Activated CD4-positive, alpha-beta T cell treated with anti-CD3 and anti-CD28 coated beads, Interleukin-2, amount 10 ng/mL, durations not matched to agents 24 days and 14 days (primary cell): ENCODE results near the gene KCNS1. TPM values are rescaled to one million over a fixed set of nuclear protein-coding genes. Genes with fewer than 3 reads are reported as not detected.

Experiments
- DNase-seq: peaks from one replicate; pipeline ENCODE4 v3.0.0; 2022
- H3K27ac Mint-ChIP-seq: one replicate; pipeline ENCODE4 v1.8.0; 2022; ENCODE audit warnings: mild to moderate bottlenecking, mixed read lengths
- H3K27me3 Mint-ChIP-seq: one replicate; pipeline ENCODE4 v1.8.0; 2022; ENCODE audit warnings: mixed read lengths
- H3K36me3 Mint-ChIP-seq: one replicate; pipeline ENCODE4 v1.8.0; 2022; ENCODE audit warnings: low read depth, mild to moderate bottlenecking, mixed read lengths
- H3K4me1 Mint-ChIP-seq: one replicate; pipeline ENCODE4 v1.8.0; 2021; ENCODE audit warnings: mixed read lengths
- H3K4me3 Mint-ChIP-seq: one replicate; pipeline ENCODE4 v1.8.0; 2022; ENCODE audit warnings: mild to moderate bottlenecking, moderate library complexity, mixed read lengths
- H3K9me3 Mint-ChIP-seq: one replicate; pipeline ENCODE4 v1.8.0; 2021; ENCODE audit warnings: mixed read lengths
- intact Hi-C: fragments of 100-400 bp; cut with micrococcal nuclease; formaldehyde crosslinking; loops from one replicate; pipeline ENCODE4 v1.15.1; 2023
- total RNA-seq: library from RNA; stranded (reverse); gene quantifications from 2 replicates; pipeline ENCODE4 v1.2.3, GENCODE V29; 2022

KCNS1 gene
- total RNA-seq, 1 donor from 2014 or later: 0.30 TPM

DNA sequence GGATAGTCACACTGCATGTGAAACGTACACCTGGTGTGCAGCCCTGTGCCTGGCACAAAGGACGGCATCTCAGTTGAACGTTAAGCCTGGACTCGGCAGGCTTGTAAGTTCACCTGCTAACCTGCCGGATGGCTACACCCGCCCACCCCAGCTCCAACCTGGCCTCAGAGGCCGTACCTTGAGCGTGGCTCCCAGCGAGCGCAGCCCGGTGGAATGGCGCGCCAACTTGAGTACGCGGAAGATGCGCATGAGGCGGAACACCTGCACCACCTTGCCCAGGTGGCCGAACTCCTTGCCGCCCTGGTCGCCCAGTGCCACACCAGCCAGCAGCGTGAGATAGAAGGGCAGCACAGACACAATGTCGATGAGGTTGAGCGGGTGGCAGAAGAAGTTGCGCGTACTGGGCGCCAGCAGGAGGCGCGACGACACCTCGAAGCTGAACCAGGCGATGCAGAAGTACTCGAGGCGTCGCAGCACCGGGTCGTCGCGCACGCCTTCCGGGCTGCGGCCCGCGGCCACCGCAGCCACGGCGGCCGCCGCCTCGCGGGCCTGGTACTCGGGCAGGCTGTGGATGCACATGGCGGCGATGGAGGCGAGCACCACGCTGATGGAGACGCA lies 3.3 kb downstream of the KCNS1 start:
- H3K9me3 Mint-ChIP-seq: no peaks in the 10 kb centered on the region
- peaks cover 8% of the 10 kb centered on the region for H3K4me1 Mint-ChIP-seq
- intact Hi-C loops: loop anchor here (5.0 kb wide), 2 partner anchors 135 to 195 kb away; partner anchors contain the start of gene TOMM34
- no peaks in the 10 kb centered on the region for H3K36me3 Mint-ChIP-seq
- no peak overlapping the region for H3K27ac Mint-ChIP-seq
- H3K4me3 Mint-ChIP-seq: peak overlapping the region; percentile 69
- DNase-seq: peak; percentile 84
- peaks cover 44% of the 10 kb centered on the region for H3K27me3 Mint-ChIP-seq

DNA sequence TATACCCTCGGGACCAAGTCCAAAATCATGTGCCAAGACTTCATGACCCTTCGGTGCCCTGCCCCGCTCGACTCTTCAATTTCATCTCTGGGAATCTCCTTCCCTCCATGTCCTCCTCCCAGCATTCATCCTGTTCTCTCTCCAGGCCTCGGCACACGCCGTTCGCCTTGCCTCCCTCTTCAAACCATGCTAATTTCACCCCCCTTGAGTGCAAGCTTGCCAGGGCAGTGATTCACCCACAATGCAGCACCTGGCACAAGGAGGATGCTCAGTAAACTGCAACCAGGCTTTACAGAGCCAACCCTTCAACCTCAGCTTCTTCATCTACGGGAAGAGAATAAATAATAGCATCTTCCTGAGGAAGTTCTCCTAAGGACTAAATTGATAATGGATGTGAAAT lies 4.1 kb downstream of the KCNS1 start:
- Mint-ChIP-seq H3K27ac (no peak overlapping the region), H3K27me3 (peaks cover 39% of the 10 kb centered on the region), H3K4me3 (no peak overlapping the region), H3K4me1 (peaks cover 8% of the 10 kb centered on the region), H3K36me3 (no peaks in the 10 kb centered on the region), H3K9me3 (no peaks in the 10 kb centered on the region)
- intact Hi-C loops: loop anchor here (1.0 to 5.0 kb wide), 4 partner anchors 52 to 196 kb away; partner anchors contain the start of gene TOMM34
- no peak for DNase-seq

DNA sequence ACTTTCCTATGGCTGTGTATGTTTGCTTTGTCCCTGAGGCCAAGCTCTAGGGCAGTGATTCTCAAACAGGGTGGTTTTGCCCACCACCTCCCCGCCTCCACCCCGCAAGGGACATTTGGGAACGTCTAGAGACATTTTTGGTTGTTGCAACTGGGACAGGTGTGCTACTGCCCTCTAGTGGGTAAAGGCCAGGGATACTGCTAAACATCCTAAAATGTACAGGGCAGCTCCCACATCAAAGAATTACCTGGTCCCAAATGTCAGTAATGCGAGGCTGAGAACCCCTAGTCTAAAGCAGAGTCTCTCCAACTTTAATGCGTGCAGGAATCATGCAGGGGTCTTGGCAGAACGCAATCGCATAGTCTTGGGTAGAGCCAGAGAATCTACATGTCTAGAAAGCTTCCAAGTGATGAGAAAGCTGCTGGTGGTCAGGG lies 5.1 kb downstream of the KCNS1 start:
- Mint-ChIP-seq H3K4me1 (peaks cover 5% of the 10 kb centered on the region), H3K27ac (no peak overlapping the region), H3K4me3 (no peak overlapping the region), H3K27me3 (peaks cover 32% of the 10 kb centered on the region), H3K9me3 (no peaks in the 10 kb centered on the region), H3K36me3 (no peaks in the 10 kb centered on the region)
- DNase-seq: peak; percentile 88
- intact Hi-C loops: loop anchor here (1.0 to 5.0 kb wide), 4 partner anchors 52 to 196 kb away; partner anchors contain the start of gene TOMM34

DNA sequence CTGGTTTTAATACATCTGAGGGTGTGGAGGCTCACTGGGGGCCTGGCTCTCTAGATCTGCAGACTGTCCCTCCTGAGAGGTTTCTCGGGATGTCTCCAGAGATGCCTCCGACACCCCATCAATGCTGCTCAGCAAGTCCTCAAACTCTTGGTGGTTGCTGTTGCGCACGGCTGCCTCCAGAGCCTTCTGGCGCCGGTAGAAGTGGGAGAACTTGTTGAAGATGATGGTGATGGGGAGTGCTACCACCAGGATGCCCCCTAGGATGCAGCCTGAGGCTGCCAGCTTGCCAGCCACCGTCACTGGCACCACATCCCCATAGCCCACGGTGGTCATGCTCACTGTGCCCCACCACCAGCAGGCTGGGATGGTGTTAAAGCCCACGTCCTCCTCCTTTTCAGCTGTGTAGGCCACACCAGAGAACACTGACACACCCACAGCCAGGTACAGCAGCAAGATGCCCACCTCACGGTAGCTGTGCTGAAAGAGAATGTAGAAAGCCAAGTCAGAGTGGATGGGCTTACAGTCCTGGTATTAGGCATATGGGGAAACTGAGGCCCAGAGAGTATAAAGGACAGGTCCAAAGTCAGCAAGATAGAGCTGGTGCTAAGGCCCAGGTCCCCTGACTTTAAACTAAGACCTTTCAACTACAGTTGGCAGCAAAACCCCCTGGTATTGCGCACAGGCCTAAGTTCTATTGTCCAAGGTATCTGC lies 5.9 kb downstream of the KCNS1 start:
- Mint-ChIP-seq H3K9me3 (no peaks in the 10 kb centered on the region), H3K36me3 (no peaks in the 10 kb centered on the region), H3K4me1 (peaks cover 5% of the 10 kb centered on the region), H3K27me3 (peaks cover 26% of the 10 kb centered on the region), H3K4me3 (no peak overlapping the region), H3K27ac (no peak overlapping the region)
- no peak for DNase-seq
- intact Hi-C loops: loop anchor here (5.0 kb wide), 2 partner anchors 133 to 197 kb away; partner anchors contain the start of gene TOMM34

DNA sequence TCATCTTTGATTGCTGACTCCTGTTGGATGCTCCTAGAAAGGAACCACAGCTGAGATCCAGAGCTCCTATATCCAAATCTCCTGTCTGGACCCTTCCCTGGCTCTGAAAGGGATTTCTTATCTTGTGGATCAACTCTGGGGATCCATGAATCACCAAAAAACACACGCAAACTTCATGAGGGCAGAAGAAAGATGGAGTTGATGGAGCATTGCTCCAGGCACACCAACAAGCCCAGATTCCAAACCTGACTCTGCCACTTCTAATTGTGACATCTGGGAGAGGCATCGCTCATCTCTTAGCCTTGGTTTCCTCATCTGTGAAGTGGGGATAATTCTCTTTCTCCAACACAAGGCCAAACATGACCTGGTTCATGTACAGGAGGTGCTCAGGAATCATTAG lies 6.7 kb downstream of the KCNS1 start:
- peaks cover 5% of the 10 kb centered on the region for H3K4me1 Mint-ChIP-seq
- no peak overlapping the region for H3K27ac Mint-ChIP-seq
- no peak for DNase-seq
- H3K36me3 Mint-ChIP-seq: no peaks in the 10 kb centered on the region
- no peak overlapping the region for H3K4me3 Mint-ChIP-seq
- H3K27me3 Mint-ChIP-seq: peaks cover 18% of the 10 kb centered on the region
- H3K9me3 Mint-ChIP-seq: no peaks in the 10 kb centered on the region
- intact Hi-C loops: no loop called here

DNA sequence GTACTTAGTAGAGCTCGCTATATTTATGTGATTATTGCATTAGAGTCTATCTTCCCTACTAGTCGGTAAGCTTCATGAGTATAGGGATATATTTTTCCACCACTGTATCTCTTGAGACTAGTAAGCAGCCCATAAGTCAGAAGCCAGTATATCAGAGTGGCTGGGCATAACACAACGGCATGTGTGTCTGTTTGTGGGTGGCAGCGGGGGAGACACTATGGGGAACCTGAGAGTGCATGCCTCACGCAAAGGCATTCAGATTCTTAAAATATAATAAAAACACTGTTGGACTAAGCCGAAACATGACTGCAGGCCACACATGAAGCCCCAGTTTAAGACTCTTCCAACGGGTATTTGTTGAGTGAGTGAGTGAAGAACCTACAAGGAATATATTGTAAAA lies 8.0 kb downstream of the KCNS1 start:
- DNase-seq: no peak
- Mint-ChIP-seq H3K36me3 (peaks cover 3% of the 10 kb centered on the region), H3K9me3 (no peaks in the 10 kb centered on the region), H3K4me3 (no peak overlapping the region), H3K27me3 (peaks cover 10% of the 10 kb centered on the region), H3K27ac (no peak overlapping the region), H3K4me1 (peaks cover 5% of the 10 kb centered on the region)
- intact Hi-C loops: no loop called here

DNA sequence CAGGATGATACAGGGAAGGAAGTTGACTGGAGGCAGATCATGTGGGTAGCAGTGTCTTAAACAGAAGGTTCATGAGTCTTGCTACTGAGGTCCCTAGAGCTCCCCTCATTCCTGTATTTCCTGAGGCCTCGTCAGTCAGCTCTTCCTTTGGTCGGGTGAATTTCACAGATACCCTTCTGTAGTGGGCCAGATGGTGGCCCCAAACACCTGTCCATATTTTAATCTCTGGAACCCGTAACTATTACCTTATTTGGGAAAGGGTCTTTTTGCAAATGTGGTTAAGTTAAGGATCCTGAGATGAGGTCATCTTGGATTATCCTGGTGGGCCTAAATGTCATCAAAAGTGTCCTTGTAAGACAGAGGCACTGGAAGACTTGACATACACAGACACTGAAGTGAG lies 9.6 kb downstream of the KCNS1 start:
- H3K27ac Mint-ChIP-seq: no peak overlapping the region
- H3K27me3 Mint-ChIP-seq: no peaks in the 10 kb centered on the region
- no peak overlapping the region for H3K4me3 Mint-ChIP-seq
- DNase-seq: no peak
- H3K9me3 Mint-ChIP-seq: no peaks in the 10 kb centered on the region
- H3K4me1 Mint-ChIP-seq: peaks cover 2% of the 10 kb centered on the region
- H3K36me3 Mint-ChIP-seq: peaks cover 9% of the 10 kb centered on the region
- intact Hi-C loops: no loop called here

DNA sequence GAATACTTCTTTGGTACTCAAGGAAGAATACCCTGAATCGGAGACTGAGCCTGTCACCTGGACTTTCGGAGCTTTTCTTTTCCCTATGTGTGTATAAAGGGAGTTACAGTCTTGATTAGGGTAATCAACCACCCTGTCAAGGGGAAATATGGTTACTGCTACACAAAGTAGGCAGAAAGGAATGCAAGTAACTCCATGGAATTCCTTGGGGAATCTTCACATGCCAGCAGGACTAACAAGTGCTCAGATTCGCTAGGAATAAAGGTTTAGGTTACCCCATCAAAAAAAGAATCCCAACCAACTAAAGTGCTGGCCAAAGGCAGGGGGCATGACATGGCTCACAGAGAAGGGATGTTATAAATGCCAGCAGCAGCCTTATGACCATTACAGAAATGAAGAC lies 10.4 kb downstream of the KCNS1 start:
- no peaks in the 10 kb centered on the region for H3K27me3 Mint-ChIP-seq
- peaks cover 18% of the 10 kb centered on the region for H3K36me3 Mint-ChIP-seq
- no peak for DNase-seq
- H3K27ac Mint-ChIP-seq: no peak overlapping the region
- H3K9me3 Mint-ChIP-seq: no peaks in the 10 kb centered on the region
- no peaks in the 10 kb centered on the region for H3K4me1 Mint-ChIP-seq
- intact Hi-C loops: no loop called here
- H3K4me3 Mint-ChIP-seq: no peak overlapping the region

DNA sequence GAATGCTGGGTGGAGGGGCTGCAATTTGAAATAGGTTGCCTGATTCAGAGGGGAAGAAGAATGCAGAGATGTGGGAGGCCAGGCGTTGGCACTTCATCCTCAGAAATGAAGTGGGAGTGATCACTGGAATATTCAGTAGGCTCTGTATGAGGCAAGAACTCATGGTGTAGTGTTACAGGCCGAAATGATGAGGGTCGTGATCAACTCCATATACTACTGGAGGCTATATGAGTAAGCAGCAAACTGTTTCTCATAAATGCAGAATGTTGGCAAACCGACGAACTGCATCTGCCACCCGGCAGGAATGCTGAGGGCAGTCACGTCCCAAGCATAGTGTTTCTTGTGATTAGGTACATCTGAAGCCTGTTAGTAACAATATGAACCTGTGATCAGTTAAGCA lies 12.7 kb downstream of the KCNS1 start:
- peaks cover 30% of the 10 kb centered on the region for H3K36me3 Mint-ChIP-seq
- H3K4me3 Mint-ChIP-seq: no peak overlapping the region
- intact Hi-C loops: no loop called here
- H3K9me3 Mint-ChIP-seq: no peaks in the 10 kb centered on the region
- H3K27me3 Mint-ChIP-seq: no peaks in the 10 kb centered on the region
- H3K4me1 Mint-ChIP-seq: no peaks in the 10 kb centered on the region
- DNase-seq: no peak
- H3K27ac Mint-ChIP-seq: no peak overlapping the region

DNA sequence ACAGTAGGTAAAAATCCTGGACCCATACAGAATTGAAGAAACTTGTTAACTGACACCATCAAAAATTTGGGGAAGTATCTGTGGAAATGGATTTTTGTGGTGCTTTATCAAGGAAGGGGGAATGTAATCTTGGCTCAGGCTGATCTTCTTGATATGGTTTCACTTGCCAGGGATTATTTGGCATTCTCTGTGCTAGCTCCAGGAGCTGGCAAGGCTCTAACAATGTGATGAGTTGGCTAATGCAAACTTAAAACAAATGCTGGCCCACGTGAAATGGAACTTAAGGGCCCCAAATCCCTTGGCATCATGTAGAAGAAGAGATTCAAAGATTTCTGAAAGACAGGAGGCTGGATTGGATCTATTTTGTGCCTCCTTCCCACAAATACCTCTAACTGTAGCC lies 13.1 kb downstream of the KCNS1 start:
- DNase-seq: no peak
- H3K4me1 Mint-ChIP-seq: no peaks in the 10 kb centered on the region
- no peak overlapping the region for H3K27ac Mint-ChIP-seq
- peaks cover 34% of the 10 kb centered on the region for H3K36me3 Mint-ChIP-seq
- no peaks in the 10 kb centered on the region for H3K9me3 Mint-ChIP-seq
- intact Hi-C loops: no loop called here
- H3K4me3 Mint-ChIP-seq: no peak overlapping the region
- no peaks in the 10 kb centered on the region for H3K27me3 Mint-ChIP-seq

DNA sequence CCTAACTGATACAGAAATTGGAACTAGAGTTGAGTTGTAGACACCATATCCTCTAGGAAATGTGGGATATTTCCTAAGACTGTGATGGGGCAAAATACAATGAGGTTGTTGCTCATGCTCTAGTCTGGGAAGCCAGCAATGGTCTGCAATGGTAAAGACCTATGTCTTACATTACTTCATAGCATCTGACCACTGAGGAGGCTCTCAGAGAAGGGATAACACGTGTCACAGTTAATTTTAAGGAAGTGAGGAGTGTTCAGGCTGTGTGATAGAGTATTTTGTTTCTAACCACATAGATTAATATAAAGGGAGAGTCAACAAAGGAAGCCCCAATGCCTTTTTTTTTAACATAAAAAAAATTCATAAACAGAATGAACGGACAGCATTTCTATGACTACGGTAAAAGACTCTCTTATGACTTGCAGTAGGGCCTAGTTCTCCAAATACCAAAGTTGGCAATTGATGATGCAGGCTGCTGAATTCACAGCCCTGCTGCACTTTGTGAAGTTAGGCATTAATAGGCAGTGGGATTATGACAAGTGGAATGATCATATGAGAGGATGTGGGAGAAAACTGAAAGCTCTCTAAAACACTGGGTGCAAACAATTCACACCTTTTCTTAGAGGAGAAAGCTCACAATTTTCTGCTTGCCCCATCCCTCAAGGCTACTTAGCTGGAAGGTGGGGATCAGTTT lies 13.7 kb downstream of the KCNS1 start:
- H3K4me1 Mint-ChIP-seq: no peaks in the 10 kb centered on the region
- H3K27ac Mint-ChIP-seq: no peak overlapping the region
- intact Hi-C loops: no loop called here
- H3K9me3 Mint-ChIP-seq: no peaks in the 10 kb centered on the region
- no peaks in the 10 kb centered on the region for H3K27me3 Mint-ChIP-seq
- no peak for DNase-seq
- H3K4me3 Mint-ChIP-seq: no peak overlapping the region
- peaks cover 40% of the 10 kb centered on the region for H3K36me3 Mint-ChIP-seq

DNA sequence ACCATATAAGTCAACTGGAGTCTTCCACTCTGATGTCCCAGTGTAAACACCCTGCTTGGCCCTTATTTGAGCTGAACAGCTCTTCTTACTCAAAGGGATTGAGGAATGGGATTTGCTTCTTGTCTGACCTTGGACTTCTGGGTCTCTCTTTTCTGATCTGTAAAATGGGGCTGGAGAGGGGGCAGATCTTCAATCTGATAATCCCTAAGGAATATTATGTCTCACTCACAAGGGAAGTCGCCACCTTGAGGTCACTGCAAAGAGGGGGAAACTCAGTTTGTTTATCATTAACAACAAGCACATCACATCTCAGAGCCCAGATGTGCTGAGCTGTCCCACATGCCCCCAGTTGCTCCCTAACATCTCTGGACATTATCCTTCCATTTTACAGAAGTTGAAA lies 15.1 kb downstream of the KCNS1 start:
- Mint-ChIP-seq H3K36me3 (peaks cover 52% of the 10 kb centered on the region), H3K4me3 (no peak overlapping the region), H3K27ac (no peak overlapping the region), H3K9me3 (no peaks in the 10 kb centered on the region), H3K27me3 (no peaks in the 10 kb centered on the region), H3K4me1 (peaks cover 2% of the 10 kb centered on the region)
- intact Hi-C loops: no loop called here
- DNase-seq: no peak

DNA sequence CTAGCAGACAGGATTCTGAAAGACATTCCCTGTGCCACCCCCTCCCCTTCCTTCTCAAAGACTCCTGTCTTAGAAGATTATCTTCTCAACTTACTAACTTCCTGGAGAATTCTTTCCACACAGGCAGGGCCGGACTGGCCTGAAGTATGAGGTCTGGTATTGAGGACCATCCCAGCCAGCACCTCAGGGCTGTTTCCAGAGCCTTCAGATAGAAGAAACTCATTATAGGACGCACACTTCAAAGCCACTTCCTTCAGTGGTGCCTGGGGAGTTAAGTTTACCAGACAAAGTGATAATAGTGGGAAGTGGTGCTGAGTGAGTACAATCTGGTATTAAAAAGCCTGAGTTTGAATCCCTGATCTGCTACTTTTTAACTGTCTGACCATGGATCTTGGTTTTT lies 15.6 kb downstream of the KCNS1 start:
- intact Hi-C loops: no loop called here
- no peak overlapping the region for H3K4me3 Mint-ChIP-seq
- H3K27ac Mint-ChIP-seq: no peak overlapping the region
- no peaks in the 10 kb centered on the region for H3K9me3 Mint-ChIP-seq
- H3K36me3 Mint-ChIP-seq: peaks cover 57% of the 10 kb centered on the region
- no peaks in the 10 kb centered on the region for H3K27me3 Mint-ChIP-seq
- peaks cover 2% of the 10 kb centered on the region for H3K4me1 Mint-ChIP-seq
- DNase-seq: no peak

DNA sequence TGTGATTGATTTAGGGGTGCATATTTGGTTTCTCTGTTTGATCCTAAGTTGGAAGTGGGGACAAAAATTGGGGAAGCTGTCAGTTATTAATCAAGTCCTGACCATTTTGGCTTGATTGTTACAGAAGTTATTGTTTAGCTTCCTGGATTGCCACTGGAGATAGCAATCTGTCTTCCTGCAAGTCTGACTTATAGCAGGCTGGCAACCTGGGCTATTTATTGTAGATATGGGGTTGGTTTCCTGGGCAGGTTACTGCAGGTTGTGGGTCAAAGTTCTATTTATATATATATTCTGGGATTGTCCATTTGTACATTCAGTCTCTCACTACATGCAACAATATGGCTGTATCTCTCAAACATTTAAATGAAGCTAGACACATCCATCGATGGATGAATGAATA lies 17.8 kb downstream of the KCNS1 start:
- intact Hi-C loops: no loop called here
- Mint-ChIP-seq H3K27ac (no peak overlapping the region), H3K9me3 (no peaks in the 10 kb centered on the region), H3K4me3 (no peak overlapping the region), H3K27me3 (no peaks in the 10 kb centered on the region), H3K36me3 (peaks cover 74% of the 10 kb centered on the region), H3K4me1 (peaks cover 2% of the 10 kb centered on the region)
- DNase-seq: no peak
